ENCODE data around the gene PTTG2.

PTTG2 gene

DNA sequence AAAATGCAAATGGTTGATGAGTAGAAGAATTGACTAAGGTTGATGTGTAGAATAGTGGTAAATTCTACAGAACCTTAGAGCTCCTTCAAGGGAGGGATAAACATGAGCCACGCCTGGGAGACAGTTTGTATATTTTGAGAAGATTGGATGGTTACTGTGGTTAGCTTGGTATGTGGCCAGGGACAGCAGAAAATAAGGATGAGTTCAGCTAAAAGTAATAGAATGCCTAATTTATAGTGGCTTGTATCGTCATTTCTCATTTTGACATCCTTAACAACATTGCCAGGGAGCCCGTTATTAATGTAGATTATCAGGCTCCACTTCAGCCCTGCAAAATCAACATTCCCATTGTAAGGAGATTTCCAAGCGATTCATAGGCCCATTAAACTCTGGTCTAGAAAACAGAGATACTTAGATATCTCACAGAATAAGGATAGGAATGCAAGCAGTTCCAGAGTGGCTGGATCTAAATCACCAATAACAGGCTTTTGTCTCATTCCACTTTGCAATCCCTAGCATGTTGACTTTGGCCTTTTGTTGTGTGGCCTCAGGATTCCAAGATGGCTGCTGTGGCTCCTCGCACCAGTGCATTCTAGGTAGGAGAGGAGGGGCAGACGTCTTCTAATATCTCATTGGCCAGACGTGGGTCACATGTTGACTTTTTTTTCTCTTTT, 6.4 kb upstream of the PTTG2 start:
- no peak for TF ChIP-seq CTCF (IDR thresholded peaks at IDR 0.05; ENCODE audit: control extremely low read depth, extremely low read depth, low read depth, missing control alignments)
- CTCF ChIA-PET, result interaction anchor here (1.0 to 1.4 kb wide), 4 partner anchors 9 to 40 kb away, joined by 3 to 4 read pairs (median 3); no protein-coding TSS in a partner anchor
- DNase-seq (ENCODE audit: extremely low spot score), result no peak
- POLR2A ChIA-PET, result no interaction called here

DNA sequence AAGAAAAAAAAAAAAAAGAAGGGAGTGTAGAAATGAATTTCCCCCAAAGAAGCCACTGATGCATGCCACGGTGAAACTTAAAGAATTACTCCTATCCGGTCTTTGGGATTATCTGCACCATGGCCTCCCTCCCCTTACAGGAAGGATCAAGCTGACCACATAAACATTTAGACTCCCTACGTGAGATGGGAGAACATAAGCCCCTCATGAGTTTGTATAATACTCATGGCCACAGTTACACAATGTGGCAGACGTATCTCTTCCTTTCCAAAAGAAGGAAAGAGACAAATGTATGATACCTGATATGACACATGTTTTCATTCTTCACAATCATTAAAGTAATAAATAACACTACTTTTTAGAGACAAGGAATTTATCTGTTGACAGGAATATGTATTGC, 3.3 kb upstream of the PTTG2 start:
- no peak for TF ChIP-seq CTCF (IDR thresholded peaks at IDR 0.05; ENCODE audit: control extremely low read depth, extremely low read depth, low read depth, missing control alignments)
- CTCF ChIA-PET, result no interaction called here
- no peak for DNase-seq (ENCODE audit: extremely low spot score)
- POLR2A ChIA-PET, result no interaction called here

GRCh38 chr4:37958932-37959331, 1.3 kb upstream of the PTTG2 start:
- TF ChIP-seq CTCF (IDR thresholded peaks at IDR 0.05; ENCODE audit: control extremely low read depth, extremely low read depth, low read depth, missing control alignments), result no peak
- no peak for DNase-seq (ENCODE audit: extremely low spot score)
- ChIA-PET CTCF (no interaction called here), POLR2A (no interaction called here)

- ChIA-PET CTCF (interaction anchor here (0.7 to 2.4 kb wide), 2 partner anchors 15 to 18 kb away, joined by 5 to 9 read pairs; no protein-coding TSS in a partner anchor), POLR2A (no interaction called here)
- TF ChIP-seq CTCF (IDR thresholded peaks at IDR 0.05; ENCODE audit: control extremely low read depth, extremely low read depth, low read depth, missing control alignments), result no peak
- DNase-seq (ENCODE audit: extremely low spot score), result no peak
These were observed 667 bp downstream of the PTTG2 start for GRCh38 chr4:37960679-37961450.

GRCh38 chr4:37964734-37965457, 4.7 kb downstream of the PTTG2 start:
- TF ChIP-seq CTCF (IDR thresholded peaks at IDR 0.05; ENCODE audit: control extremely low read depth, extremely low read depth, low read depth, missing control alignments), result no peak
- CTCF ChIA-PET, result interaction anchor here (1.4 kb wide), 2 partner anchors 12 to 20 kb away, joined by 4 to 5 read pairs; no protein-coding TSS in a partner anchor
- DNase-seq (ENCODE audit: extremely low spot score), result peak; percentile 13
- POLR2A ChIA-PET, result no interaction called here

GRCh38 chr4:37966044-37966443, 5.8 kb downstream of the PTTG2 start:
- no peak for TF ChIP-seq CTCF (IDR thresholded peaks at IDR 0.05; ENCODE audit: control extremely low read depth, extremely low read depth, low read depth, missing control alignments)
- ChIA-PET CTCF (interaction anchor here (1.4 to 2.0 kb wide), 2 partner anchors 11 to 21 kb away, joined by 5 to 10 read pairs; no protein-coding TSS in a partner anchor), POLR2A (interaction anchor here (0.6 kb wide), 1 partner anchor 25 kb away, joined by 5 read pairs; no protein-coding TSS in a partner anchor)
- no peak for DNase-seq (ENCODE audit: extremely low spot score)
